Measurements from ENCODE around the gene C1orf21.

C1orf21 gene

GRCh38 chr1:184463680-184464079 is 76.9 kb downstream of the C1orf21 start:
- no peak for DNase-seq (ENCODE audit: low read depth)
- no peak overlapping the region for H3K4me3 ChIP-seq (ENCODE audit: low read depth, low read length)
- no peak for TF ChIP-seq CTCF (IDR thresholded peaks at IDR 0.05; ENCODE audit: control insufficient read depth, extremely low read depth, insufficient read depth)

GRCh38 chr1:184464757-184465156 is 77.9 kb downstream of the C1orf21 start:
- no peak for DNase-seq (ENCODE audit: low read depth)
- no peak for TF ChIP-seq CTCF (IDR thresholded peaks at IDR 0.05; ENCODE audit: control insufficient read depth, extremely low read depth, insufficient read depth)
- no peak overlapping the region for H3K4me3 ChIP-seq (ENCODE audit: low read depth, low read length)

- TF ChIP-seq CTCF (IDR thresholded peaks at IDR 0.05; ENCODE audit: control insufficient read depth, extremely low read depth, insufficient read depth): no peak
- H3K4me3 ChIP-seq (ENCODE audit: low read depth, low read length): no peak overlapping the region
- DNase-seq (ENCODE audit: low read depth): no peak
Observed at GRCh38 chr1:184465489-184466146, 78.8 kb downstream of the C1orf21 start.

GRCh38 chr1:184467295-184467694 is 80.5 kb downstream of the C1orf21 start:
- no peak for DNase-seq (ENCODE audit: low read depth)
- TF ChIP-seq CTCF (IDR thresholded peaks at IDR 0.05; ENCODE audit: control insufficient read depth, extremely low read depth, insufficient read depth): no peak

GRCh38 chr1:184469396-184469795 is 82.6 kb downstream of the C1orf21 start:
- H3K4me3 ChIP-seq (ENCODE audit: low read depth, low read length): no peak overlapping the region
- TF ChIP-seq CTCF (IDR thresholded peaks at IDR 0.05; ENCODE audit: control insufficient read depth, extremely low read depth, insufficient read depth): no peak
- no peak for DNase-seq (ENCODE audit: low read depth)

More at GRCh38 chr1:184467295-184467694, 80.5 kb downstream of the C1orf21 start:
- H3K4me3 ChIP-seq (ENCODE audit: low read depth, low read length): no peak overlapping the region

DNA sequence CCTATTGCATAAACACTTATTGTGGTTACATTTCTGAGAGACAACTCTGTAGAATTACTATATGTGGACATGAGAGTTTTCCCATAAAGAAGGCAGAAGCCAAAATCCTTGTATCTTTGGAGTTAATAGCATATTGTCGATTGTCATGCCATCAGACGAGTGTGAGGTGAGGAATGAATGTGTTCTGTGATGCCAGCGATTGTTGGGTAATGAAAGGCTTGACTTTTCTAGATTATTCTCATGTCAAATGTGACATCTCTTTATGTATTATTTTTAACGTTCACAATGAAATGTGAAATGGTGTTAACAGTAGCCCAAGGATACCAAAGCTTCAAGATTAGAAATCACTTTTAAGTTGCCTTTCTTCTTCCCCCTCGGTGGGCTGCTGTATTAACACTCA is 84.9 kb downstream of the C1orf21 start:
- TF ChIP-seq CTCF (IDR thresholded peaks at IDR 0.05; ENCODE audit: control insufficient read depth, extremely low read depth, insufficient read depth): no peak
- no peak overlapping the region for H3K4me3 ChIP-seq (ENCODE audit: low read depth, low read length)
- DNase-seq (ENCODE audit: low read depth): no peak

DNA sequence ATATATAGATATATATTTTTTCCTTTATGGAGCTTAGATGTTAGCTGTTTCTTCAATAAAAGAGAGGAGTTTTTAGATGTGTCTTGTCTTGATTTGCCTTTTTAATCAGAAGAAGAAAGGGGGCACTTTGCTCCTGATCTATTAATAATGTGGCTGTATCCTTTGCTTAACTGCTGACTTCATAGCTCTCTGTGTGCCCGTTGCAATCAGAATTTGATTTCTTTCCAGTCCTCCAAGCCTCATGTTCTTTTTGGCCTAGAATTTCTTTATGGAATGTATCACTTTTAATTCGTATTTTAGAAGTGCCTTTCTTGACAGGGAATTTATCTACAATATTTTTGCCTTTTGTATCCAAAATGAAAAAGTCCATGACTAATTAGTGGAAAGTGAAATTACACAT is 85.3 kb downstream of the C1orf21 start:
- H3K4me3 ChIP-seq (ENCODE audit: low read depth, low read length): no peak overlapping the region
- no peak for DNase-seq (ENCODE audit: low read depth)
- TF ChIP-seq CTCF (IDR thresholded peaks at IDR 0.05; ENCODE audit: control insufficient read depth, extremely low read depth, insufficient read depth): no peak

Measured in LNCaP clone FGC (cell line).